Measurements from ENCODE around the gene NFILZ.
"Not testable (repeated sequence)": the region's sequence is repeated elsewhere in the genome, so short reads cannot be mapped to it uniquely, and the experiment has no call there.

Gene NFILZ

DNA sequence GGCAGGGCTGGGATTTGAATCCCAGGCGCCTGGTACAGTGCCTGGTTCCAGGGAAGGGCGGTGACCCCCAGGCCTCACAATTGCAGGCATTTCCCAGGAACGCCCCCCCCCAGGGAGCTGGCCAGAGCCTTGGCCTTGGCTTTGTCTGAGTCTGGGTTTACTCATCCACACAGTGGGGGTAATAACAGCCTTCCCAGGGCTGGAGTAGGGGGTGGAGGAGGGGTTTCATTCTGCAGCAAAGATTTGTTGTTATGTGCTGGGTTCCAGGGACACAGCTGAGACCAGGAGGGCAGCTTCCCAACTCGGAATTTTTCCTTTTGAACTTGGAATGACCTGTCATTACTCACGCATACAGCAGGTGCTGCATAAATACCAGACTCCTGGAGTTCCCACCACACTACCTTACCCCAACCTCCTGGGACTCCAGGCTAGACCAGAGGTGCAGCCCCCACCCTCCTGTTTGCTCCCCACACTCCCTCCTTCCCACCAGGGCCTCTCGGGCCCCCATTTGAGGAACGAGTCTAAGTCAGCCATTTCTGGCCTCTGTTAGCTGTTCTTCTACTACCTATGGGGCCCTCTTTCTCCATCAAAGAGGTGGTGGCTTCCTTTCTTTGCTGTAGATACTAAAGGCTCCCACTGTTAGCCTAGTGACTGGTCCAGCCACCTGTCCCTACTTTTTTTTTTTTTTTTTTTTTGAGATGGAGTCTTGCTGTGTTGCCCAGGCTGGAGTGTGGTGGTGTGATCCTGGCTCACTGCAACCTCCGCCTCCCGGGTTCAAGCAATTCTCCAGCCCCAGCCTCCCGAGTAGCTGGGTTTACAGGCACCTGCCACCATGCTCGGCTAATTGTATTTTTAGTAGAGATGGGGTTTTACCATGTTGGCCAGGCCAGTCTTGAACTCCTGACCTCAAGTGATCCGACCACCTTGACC is 18.3 kb upstream of the NFILZ start:
- DNase-seq = no peak

DNA sequence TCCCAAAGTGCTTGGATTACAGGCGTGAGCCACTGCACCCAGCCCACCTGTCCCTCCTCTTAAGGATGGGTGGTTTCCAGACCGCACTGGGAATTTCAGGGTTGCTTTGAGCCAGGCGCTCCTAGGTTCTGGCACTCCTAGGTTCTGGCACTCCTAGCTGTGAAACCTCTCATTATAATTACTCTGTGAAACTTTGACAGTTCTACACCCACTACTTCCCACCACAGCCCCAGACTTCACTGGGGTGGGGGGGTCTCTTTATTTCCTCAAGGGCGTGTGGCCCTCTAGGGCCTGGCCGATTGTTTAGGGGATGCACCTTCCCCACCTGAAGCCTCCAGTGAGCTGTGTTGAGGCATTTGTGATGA is 17.6 kb upstream of the NFILZ start:
- DNase-seq = no peak

DNA sequence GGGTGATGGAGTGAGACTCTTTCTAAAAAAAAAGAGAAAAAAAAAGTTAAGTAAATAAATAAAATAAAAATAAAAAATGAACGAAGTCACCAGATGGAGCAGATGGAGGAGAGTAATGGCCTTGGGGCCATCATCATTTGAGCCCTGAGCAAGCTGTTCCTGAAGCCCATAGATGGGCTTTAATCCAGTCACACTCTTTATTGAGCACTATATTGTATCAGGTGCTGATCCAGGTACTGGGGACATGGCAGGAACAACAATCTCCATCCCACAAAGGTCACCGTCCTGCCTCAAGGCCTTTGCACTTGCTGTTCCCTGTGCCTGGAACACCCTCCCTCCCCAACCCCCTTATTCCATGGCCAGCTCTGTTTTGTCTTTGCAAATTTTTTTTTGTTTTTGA is 16.0 kb upstream of the NFILZ start:
- no peak for DNase-seq

DNA sequence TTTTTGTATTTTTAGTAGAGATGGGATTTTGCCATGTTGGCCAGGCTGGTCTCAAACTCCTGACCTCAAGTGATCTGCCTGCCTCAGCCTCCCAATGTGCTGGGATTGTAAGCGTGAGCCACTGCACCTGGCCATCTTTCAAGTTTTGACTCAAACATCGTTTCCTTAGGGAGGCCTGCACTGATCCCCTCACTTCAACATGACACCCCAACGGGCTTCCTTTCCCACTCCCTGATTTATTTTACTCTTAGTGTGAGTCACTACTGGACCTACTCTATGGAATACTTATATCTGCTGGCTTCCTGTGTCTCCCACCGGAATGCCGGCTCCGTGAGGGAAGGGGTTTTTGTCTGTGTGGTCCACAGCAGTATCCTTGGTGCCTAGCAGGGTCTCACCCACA is 15.4 kb upstream of the NFILZ start:
- DNase-seq = no peak

DNA sequence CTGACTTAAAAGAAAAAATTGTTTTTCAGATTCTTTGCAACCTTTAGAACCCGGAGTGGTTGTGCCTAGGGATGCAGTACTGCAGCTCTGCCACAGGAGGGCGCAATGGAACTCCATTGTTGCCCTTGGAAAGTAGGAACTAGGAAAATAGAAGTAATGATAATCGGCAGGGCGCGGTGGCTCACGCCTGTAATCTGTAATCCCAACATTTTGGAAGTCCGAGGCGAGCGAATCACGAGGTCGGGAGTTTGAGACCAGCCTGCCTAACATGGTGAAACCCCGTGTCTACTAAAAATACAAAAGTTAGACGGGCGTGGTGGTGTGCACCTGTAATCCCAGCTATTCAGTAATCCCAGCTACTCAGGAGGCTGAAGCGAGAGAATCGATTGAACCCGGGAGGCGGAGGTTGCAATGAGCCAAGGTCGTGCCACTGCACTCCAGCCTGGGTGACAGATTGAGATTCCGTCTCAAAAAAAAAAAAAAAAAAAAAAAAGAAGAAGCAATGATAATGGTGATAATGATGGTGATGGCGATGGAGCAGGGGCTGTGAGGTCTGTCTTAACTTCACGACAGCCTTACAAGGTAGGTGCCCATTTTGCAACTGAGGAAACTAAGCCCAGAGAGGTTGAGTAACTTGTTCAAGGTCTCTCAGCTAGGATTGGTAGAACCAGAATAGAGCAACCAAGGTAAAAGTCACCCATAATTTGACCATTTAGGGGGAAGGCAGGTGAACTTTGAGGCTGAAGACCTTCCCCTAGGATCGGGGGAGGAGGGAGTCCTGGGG is 14.4 kb upstream of the NFILZ start:
- DNase-seq = no peak

DNA sequence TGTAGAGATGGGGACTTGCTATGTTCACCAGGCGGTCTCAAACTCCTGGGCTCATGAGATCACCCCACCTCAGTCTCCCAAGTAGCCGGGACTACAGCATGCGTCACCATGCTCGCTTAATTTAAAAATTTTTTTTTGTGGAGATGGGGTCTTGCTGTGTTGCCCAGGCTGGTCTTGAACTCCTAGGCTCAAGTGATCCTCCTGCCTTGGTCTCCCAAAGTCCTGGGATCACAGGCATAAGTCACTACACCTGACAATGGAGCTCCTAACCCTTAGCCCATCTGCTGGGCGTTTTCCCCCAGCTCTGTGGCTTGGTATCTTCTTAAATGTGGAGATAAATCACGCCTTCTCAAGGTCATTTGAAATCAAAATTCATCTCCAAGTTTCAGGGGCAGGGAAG is 13.6 kb upstream of the NFILZ start:
- DNase-seq = no peak

DNA sequence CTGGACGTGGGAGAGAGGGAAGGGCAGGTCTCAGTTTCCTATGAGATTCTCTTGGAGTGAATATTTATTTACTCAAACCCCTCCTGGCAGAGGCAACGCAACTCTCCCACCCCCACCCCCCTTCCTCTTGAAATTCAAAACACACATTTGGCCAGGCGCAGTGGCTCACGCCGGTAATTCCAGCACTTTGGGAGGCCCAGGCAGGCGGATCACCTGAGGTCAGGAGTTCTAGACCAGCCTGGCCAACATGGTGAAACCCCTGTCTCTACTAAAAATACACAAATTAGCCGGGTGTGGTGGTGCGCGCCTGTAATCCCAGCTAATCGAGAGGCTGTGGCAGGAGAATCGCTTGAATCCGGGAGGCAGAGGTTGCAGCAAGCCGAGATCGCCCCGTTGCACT is 13.1 kb upstream of the NFILZ start:
- not testable (repeated sequence) for DNase-seq

DNA sequence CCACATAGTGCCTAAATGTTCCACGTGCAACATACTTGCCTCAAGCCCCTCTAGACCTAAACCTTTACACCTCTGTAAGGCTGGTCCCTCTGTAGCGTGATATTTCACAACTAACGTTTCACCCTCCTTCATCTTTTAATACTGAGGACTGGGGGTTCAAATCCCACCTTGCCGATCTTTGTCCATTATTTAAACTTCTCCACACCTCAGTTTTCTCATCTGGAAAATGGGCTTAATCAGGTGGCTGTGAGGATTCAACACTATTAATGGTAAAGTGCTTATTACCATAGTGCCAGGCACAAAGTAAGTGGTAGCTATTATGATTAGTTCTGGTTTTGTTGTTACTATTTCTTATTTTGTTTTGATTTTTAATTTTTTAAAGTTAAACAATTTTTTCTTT is 12.4 kb upstream of the NFILZ start:
- DNase-seq = no peak

DNA sequence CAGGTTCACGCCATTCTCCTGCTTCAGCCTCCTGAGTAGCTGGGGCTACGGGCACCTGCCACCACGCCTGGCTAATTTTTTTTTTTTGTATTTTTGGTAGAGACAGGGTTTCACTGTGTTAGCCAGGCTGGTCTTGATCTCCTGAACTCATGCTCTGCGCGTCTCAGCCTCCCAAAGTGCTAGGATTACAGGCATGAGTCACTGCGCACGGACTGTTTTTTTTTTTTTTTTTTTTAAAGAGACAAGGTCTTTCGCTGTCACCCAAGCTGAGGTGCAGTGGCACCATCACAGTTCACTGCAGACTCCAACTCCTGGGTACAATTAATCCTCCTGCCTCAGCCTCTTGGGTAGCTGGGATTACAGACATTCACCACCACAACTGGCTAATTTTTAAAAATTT is 11.7 kb upstream of the NFILZ start:
- DNase-seq = no peak

DNA sequence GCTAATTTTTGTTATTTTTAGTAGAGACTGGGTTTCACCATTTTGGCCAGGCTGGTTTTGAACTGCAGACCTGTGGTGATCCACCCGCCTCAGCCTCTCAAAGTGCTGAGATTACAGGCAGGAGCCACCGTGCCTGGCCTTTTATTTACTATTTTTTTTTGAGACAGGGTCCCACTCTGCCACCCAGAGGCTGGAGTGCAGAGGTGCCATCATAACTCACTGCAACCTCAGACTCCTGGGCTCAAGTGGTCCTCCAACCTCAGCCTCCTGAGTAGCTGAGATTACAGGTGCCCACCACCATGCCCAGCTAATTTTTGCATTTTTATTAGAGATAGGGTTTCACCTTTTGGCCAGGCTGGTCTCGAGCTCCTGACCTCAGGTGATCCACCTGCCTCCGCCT is 7.5 kb upstream of the NFILZ start:
- DNase-seq = not testable (repeated sequence)

DNA sequence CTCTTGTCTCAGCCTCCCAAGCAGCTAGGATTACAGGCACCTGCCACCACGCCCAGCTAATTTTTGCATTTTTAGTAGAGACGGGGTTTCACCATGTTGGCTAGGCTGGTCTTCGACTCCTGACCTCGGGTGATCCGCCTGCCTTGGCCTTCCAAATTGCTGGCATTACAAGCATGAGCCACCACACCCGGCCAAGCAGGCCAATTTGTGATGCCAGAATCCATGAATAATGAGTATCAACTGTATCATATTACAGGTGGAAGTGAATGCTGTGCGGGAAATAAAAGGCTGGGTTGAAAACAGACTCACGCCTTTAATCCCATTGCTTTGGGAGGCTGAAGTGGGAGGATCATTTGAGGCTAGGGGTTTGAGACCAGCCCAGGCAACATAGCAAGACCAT is 3.6 kb upstream of the NFILZ start:
- no peak for DNase-seq

DNA sequence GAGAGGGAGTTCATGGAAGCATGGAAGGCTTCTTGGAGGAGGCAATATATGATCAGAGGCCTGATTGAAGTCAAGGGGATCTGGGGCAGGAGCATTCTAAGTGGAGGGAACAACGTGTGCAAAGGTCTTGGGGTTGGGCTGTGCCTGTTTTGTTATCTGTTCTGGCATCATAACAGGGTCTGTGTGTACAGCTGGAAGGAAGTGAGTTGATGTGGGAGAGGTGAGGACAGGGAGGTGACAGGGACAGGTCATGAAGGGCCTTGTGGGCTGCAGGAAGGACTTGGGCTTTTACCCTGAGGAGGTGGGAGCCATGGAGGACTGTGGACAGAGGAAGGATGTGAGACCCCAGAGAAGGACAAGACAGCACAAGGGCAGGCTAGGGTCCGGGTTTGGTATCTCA is 1.2 kb upstream of the NFILZ start:
- no peak for DNase-seq

DNA sequence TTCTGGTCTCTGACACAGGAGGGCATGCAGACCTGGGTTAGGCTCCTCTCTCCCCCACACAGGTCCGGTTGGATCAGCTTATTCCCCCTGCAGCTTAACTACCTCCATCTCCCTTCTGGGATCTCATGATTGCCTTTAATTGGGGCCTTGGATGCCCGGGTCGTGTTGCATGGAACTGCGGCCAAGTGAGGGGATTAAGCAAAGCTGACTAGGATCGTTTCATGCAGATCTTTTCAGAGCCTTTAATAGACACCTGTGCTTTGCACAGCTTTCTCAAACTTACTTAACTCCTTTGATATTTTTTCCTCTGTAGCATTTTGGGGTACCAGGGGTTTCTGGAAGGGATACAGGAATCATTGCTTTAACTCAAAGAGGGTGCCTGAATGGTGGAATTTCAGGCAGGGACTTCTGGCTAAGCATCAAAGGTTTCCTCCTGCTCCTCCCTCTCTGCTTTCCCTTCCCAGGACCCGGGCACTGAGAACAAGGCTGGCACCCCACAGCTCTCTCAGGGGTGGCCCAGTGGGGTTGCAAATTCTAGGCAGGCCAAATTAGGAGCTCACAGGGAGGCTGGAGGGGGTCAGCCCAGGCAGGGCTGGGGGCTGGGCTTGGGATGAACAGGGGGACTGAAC is 477 bp downstream of the NFILZ start:
- no peak for DNase-seq

DNA sequence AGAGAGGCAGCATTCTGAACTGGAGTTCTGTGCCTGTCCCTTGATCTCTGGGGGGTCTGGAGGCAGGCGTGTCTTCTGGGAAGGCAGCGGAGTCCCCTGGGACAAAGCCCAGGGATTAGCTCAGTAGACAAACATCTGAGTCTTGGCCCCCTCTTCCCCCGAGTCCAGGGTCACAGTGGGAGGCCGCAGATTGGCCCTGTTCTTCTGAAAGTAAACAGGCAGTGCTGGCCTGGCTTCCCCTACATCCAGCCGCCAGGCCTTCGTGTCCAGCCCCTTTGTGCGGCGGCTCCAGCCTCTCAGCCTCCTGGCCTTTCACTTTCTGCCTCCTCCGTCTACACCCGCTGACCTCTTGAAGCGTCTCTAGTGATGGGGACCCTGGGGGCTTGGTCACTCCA is 989 bp downstream of the NFILZ start:
- DNase-seq = no peak

DNA sequence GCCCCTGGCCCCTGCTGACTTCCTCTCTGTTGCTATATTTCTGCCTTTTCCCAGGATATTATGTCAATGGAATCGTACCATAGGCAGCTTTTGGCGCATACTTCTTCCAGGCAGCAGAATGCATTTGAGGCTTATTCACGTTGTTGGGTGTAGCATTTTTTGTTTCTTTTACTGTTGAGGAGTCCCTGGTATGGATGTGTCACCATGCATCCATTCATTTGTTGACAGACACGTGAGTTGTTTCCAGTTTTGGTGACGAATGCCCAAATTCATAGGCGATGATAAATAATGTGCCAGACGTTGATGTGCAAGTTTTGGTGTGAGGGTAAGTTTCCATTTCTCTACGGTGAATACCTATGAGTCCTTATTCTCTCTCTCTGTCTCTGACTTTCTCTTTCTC is 5.0 kb downstream of the NFILZ start:
- no peak for DNase-seq

DNA sequence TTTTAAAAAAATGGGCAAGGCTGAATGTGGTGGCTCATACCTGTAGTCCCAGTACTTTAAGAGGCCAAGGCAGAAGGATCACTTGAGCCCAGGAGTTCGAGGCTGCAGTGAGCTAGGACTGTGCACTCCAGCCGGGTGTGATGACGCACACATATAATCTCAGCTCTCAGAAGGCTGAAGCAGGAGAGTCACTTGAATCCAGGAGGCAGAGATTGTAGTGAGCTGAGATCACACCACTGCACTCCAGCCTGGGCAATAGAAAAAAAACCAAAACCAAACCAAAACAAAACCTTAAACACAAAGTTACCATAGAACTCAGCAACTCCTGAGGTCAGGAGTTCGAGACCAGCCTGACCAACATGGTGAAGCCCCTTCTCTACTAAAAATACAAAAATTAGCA is 6.6 kb downstream of the NFILZ start:
- DNase-seq = not testable (repeated sequence)

DNA sequence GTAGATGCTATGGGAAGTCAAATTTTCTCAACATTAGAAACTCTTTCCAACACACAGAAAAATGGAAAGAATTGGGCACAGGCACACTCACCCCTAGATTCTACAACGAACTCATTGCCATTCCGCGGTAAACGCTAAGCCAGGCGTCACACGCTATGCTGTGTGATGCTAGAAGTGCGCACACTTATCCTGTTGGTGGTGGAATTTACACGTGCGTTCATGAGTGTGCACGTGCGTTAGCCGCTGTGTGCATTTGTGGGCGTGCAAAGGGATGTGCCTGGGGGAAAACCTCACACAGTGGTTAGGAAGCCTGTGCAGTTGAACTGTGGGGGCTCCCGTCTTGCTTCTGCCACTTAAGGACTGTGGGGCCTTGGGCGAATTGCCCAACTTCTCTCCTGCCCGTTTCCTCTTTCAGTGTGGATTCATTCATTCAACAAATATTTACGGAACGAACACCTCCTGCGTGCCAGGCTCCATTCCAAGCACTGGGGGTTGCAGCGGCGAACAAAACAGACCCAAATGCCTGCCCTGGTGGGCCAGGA is 7.7 kb downstream of the NFILZ start:
- no peak for DNase-seq

DNA sequence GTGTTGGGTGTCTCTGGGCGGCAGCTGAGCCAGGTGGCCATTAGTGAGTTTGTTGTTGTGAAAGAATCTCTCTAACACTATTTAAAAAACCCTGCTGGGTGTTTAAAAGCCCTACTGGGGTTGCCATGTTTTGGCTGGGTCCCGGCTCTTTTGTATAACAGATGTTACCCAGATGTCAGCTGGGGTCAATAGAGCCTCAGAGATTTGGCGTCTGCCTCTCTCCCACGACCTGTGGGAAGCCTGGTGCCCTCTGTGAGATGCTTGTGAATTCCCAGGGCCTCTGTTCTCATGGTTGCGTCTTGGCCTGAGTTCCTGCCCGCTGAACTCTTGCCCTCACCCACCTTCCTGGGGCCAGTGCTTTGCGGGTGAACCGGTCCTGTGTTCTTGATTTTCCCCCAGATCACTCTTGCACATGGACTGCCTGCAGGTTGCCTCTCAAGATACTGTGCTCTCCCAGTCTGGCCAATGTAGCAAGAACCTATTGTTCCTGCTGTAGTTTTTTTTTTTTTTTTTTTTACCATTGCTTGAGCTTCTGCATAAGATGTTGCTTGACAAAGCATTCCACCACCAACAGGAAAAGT is 9.5 kb downstream of the NFILZ start:
- no peak for DNase-seq

DNA sequence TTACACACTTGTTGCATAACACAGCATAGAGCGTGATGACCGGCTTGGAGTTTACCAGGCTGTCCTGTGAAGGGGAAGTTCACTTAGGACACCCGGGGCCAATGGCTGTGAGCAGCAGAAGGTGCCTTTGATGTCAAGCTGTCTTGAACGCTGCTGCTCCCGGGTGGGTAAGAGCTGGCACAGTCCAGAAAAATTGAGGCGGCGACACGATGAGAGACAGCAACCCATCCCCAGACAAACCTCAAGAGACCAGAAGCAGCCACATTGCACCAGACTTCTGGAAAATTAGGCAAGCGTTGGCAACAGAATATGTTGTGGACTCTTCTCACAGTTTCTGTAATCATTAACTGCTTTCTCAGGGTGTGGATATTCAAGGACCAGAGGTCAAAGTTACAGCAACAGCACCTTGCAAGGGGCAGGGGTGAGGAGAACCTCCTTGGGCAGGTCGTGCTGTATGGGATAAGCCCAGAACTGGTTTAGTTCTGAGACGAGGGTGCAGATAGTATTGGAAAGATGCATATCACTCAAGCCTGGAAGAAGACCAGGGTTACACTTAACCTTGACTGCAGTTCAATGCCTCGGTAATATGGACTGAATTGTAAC is 10.1 kb downstream of the NFILZ start:
- no peak for DNase-seq

DNA sequence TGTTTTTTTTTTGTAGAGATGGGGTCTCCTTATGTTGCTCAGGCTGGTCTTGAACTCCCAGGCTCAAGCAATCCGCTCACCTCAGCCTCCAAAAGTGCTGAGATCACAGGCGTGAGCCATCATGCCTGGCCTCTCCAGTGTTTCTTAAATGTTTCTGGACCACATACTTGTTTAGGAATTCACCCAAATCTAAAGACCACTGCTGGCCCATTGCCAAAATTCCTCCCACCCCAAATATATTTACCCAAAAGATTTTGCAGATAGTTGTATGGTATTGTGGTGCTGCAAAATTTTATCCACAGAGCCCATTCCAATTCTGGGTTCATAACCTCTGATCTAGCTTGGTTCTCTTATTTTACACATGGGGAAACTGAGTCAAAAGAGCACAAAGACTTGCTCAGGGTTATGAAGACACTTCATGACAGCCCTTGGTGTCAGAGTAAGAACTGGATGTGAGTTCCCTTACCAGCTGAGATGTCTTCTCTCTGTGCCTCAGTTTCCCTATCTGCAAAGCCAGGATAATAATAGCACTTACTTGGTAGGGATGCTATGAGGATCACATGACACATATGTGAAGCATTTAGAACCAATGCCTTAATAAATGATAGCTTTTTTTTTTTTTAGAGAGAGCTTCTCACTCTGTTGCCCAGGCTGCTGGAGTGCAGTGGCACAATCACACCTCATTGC is 10.9 kb downstream of the NFILZ start:
- DNase-seq = no peak

DNA sequence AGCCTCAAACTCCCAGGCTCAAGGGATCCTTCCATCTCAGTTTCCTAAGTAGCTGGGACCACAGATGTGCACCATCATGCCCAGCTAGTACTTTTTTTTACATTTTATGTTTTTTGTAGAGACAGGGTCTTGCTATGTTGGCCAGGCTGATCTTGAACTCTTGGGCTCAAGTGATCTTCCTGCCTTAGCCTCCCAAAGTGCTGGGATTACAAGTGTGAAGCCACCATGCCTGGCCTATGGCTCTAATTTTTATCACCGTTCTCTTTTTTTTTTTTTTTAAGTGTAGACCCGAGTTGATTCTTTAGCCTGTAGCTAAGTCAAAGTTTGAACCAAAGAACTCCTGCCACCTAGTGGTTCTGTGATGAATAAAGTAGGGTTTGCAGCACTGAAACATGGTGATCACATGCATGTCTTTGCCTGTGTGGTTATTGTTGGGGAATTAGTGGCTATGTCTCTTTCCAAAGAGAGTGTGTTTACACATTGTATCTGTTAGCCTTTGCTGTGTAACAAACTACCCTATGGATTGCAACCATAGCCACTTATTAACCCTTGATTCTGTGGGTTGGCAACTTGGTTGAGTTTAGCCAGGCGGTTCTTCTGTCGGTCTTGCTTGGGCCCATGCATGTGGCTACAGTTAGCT is 11.6 kb downstream of the NFILZ start:
- DNase-seq = no peak

DNA sequence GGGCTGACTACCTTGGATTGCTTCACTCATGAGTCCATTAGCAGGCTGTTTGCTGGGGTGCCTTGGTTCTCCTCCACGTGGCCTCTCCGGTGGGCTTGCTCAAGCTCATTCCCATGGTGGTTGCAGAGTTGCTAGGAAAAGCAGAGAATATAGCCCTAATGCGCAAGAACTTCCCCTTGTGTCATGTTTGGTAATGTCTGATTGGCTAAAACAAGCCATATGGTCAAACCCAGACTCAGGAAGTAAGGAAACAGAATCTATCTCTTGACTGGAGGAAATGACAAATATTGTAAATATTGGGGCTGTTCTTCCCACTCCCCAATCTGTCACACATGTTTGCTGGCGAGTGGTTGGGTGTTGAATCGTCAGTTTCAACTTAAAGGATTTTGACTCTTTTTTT is 12.1 kb downstream of the NFILZ start:
- DNase-seq = no peak

All from DMS79 (cell line).